Measurements from ENCODE around the gene ALDH3B2.

DNA sequence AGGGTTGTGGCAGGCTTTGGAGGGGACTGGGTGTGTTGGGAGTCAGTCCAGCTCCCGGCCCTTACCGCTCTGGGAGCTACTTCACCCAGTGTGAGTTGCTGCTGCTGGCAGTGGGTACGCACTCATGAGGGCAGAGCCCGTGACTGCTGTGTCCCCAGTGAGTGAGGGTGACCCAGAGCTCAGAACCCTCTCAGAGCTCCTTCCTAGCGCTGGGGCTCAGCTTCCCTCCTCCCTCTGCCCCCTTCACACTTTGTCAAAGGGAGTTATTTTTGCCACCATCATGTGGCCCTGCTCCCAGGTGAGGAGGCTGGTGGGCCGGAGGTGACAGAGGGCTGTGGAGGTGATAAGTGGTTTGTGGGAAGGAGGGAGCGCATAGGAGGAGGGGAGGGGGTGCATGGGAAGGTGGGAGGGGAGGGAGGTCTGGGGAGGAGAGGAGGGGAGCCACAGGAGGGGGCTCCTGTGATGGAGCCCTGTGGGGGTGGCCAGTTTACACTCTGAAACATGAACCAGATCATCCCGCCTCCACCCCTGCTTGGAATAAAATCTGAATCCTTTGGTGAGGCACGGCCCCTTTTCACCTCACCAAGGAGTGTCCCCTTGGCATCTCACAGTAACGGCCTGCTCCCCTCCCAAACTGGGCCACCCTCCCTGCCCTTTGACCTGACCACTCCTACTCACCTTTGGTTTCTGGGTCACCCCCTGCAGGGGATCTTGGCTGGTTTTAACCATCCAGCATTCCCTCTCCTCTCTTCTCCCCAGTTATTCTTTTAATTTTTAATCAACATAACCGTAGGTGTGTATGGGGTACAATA is 57.8 kb downstream of the ALDH3B2 start:
- TF ChIP-seq SP1 (IDR thresholded peaks at IDR 0.05) (no peak), SUZ12 (IDR thresholded peaks at IDR 0.05) (no peak), BHLHE40 (IDR thresholded peaks at IDR 0.05; ENCODE audit: borderline replicate concordance) (no peak)

Measured in HEK293T (cell line).